ENCODE data around the gene SLC8A2. TPM values are rescaled to one million over a fixed set of nuclear protein-coding genes. Genes with fewer than 3 reads are reported as not detected.

The SLC8A2 gene
- total and polyA plus RNA-seq, 2 of the 8 experiments (the other 6 are each of a cell fraction or from before 2014, with no cell fraction given) = 7.3 to 12.4 TPM

- no peak overlapping the region for H3K4ac ChIP-seq (replicated peaks; ENCODE audit: insufficient read length, low read depth, low read length)
- H2BK20ac ChIP-seq (ENCODE audit: low read length) = no peak overlapping the region
- no peak overlapping the region for H3K14ac ChIP-seq (ENCODE audit: insufficient read length)
- no peak overlapping the region for H3K18ac ChIP-seq (ENCODE audit: extremely low read depth, low read length)
- 72% methylated on average over 5 of the region's 5 CpGs; no CpG with 5 or more reads in 1 of the 2 experiments for WGBS, 2 experiments (ENCODE audit: extremely low coverage in 1 of 2, insufficient coverage in 1 of 2, insufficient read length in 1 of 2, insufficient replicate concordance in 2 of 2, low coverage in 1 of 2, low lambda C conversion rate in 2 of 2, missing lambda C conversion rate in 1 of 2)
- no peaks in the 10 kb centered on the region for H3K27me3 ChIP-seq (replicated peaks in 1 of 4; ENCODE audit: control insufficient read depth in 3 of 4, extremely low read depth in 1 of 4, insufficient read depth in 3 of 4, low read length in 3 of 4)
- H2BK12ac ChIP-seq (ENCODE audit: low read depth, low read length) = no peak overlapping the region
- CTCF ChIA-PET (ENCODE audit: partially characterized antibody) = interaction anchor here (0.8 to 1.4 kb wide), 6 partner anchors 9 to 203 kb away, joined by 3 to 5 read pairs (median 4); partner anchors contain the start of gene KPTN
- peaks cover 0 to 6% of the 10 kb centered on the region in 2 experiments for H4K20me1 ChIP-seq (replicated peaks in 1 of 2; ENCODE audit: control insufficient read depth in 1 of 2, insufficient read depth in 2 of 2, low read length in 2 of 2)
- H3K79me2 ChIP-seq (ENCODE audit: control insufficient read depth in 1 of 2, insufficient read depth in 2 of 2, low read length in 2 of 2) = peaks cover 0 to 28% of the 10 kb centered on the region in 2 experiments; a peak in 2 of 4 replicates
- H3K9me3 ChIP-seq (ENCODE audit: insufficient read depth in 2 of 2, low read depth in 1 of 2, low read length in 1 of 2) = no peaks in the 10 kb centered on the region
- FAIRE-seq (no peak), DNase-seq (ENCODE audit: low read depth in 1 of 2, low spot score in 2 of 2) (no peak)
- H3K23ac ChIP-seq (ENCODE audit: insufficient read length) = no peak overlapping the region
- no peaks in the 10 kb centered on the region for H3K36me3 ChIP-seq (ENCODE audit: control insufficient read depth in 2 of 4, insufficient read depth in 4 of 4, low read length in 3 of 4)
- no peak overlapping the region for H2AFZ ChIP-seq (ENCODE audit: low read length)
- POLR2A ChIA-PET (ENCODE audit: partially characterized antibody) = interaction anchor here (0.9 to 5.0 kb wide), 2 partner anchors 9 to 19 kb away, joined by 4 to 17 read pairs; partner anchors contain the start of gene KPTN
- H2AK5ac ChIP-seq (ENCODE audit: low read depth, low read length) = no peak overlapping the region
- H2BK120ac ChIP-seq (replicated peaks; ENCODE audit: low read depth, low read length) = no peak overlapping the region
- H4K8ac ChIP-seq (ENCODE audit: extremely low read depth, insufficient read depth, low read length) = no peak overlapping the region
- H3K4me2 ChIP-seq (ENCODE audit: insufficient read depth in 1 of 2, low read depth in 2 of 2, low read length in 2 of 2) = no peak overlapping the region
- H3K56ac ChIP-seq (replicated peaks; ENCODE audit: insufficient read length, low read depth, low read length) = no peak overlapping the region
- H3K23me2 ChIP-seq (ENCODE audit: low read depth, low read length) = no peaks in the 10 kb centered on the region
- no peak overlapping the region for H3K4me3 ChIP-seq (ENCODE audit: extremely low read depth in 1 of 4, insufficient read depth in 2 of 4, low read depth in 3 of 4, low read length in 4 of 4)
- H3K79me1 ChIP-seq (ENCODE audit: low read depth, low read length) = peaks cover 11% of the 10 kb centered on the region
- no peak overlapping the region for H4K5ac ChIP-seq (ENCODE audit: insufficient read length, low read depth, low read length)
- H4K91ac ChIP-seq (replicated peaks; ENCODE audit: insufficient read length, low read length) = no peak overlapping the region
- no peak overlapping the region for H3K27ac ChIP-seq (ENCODE audit: low read depth, low read length)
- peaks cover 0 to 14% (median 4%) of the 10 kb centered on the region in 4 experiments; a peak in 5 of 7 replicates for H3K4me1 ChIP-seq (replicated peaks in 1 of 4; ENCODE audit: control insufficient read depth in 3 of 4, insufficient read depth in 4 of 4, low read length in 3 of 4)
- no peak overlapping the region for H3K9ac ChIP-seq (replicated peaks in 1 of 4; ENCODE audit: extremely low read depth in 1 of 4, low read depth in 3 of 4, low read length in 3 of 4)
- no peak overlapping the region for H2BK15ac ChIP-seq (ENCODE audit: low read length)
- no peak overlapping the region for H2BK5ac ChIP-seq (ENCODE audit: low read depth, low read length)
- TF ChIP-seq SIX5 (IDR thresholded peaks at IDR 0.05; ENCODE audit: low read depth, low read length) (no peak), KDM5A (IDR thresholded peaks at IDR 0.05; ENCODE audit: low read length) (no peak), KDM4A (IDR thresholded peaks at IDR 0.05; ENCODE audit: low read depth, low read length, severe bottlenecking) (no peak), EGR1 (IDR thresholded peaks at IDR 0.05; ENCODE audit: borderline replicate concordance, low read depth, low read length) (no peak), MAFK (IDR thresholded peaks at IDR 0.05; ENCODE audit: low read depth, low read length) (no peak), RBBP5 (IDR thresholded peaks at IDR 0.05; ENCODE audit: borderline replicate concordance, low read depth, low read length) (no peak), SAP30 (IDR thresholded peaks at IDR 0.05; ENCODE audit: insufficient read depth, insufficient replicate concordance, low read length) (no peak), ZNF274 (IDR thresholded peaks at IDR 0.05; ENCODE audit: borderline replicate concordance, extremely low read depth, low read length) (no peak), CBX5 (IDR thresholded peaks at IDR 0.05; ENCODE audit: low read depth, low read length) (no peak), SP4 (IDR thresholded peaks at IDR 0.05; ENCODE audit: low read length) (no peak), HDAC6 (IDR thresholded peaks at IDR 0.05; ENCODE audit: low read depth, low read length) (no peak), POU5F1 (IDR thresholded peaks at IDR 0.05; ENCODE audit: low read depth, low read length) (no peak), TCF12 (IDR thresholded peaks at IDR 0.05; ENCODE audit: low read depth, low read length) (no peak), BACH1 (IDR thresholded peaks at IDR 0.05; ENCODE audit: low read length) (no peak), EZH2 (IDR thresholded peaks at IDR 0.05; ENCODE audit: low read depth, low read length, severe bottlenecking) (no peak), TAF1 (IDR thresholded peaks at IDR 0.05; ENCODE audit: low read depth, low read length) (no peak)
Observed at GRCh38 chr19:47503826-47504150, 32.1 kb upstream of the SLC8A2 start.
